NT2/D1 (cell line): Measurements from ENCODE around the gene CRISPLD2.

Experiments used
- SUZ12 ChIP-seq: IDR thresholded peaks from 2 replicates; pipeline ENCODE4 v1.6.1; 2011; ENCODE audit not compliant: insufficient read length, insufficient read depth; ENCODE audit errors: extremely low read depth
- YY1 ChIP-seq: IDR thresholded peaks from 2 replicates; pipeline ENCODE4 v1.6.1; 2011; ENCODE audit not compliant: insufficient read length, insufficient read depth
- ZNF274 ChIP-seq: IDR thresholded peaks from 2 replicates; pipeline ENCODE4 v1.6.1; 2011; ENCODE audit warnings: mild to moderate bottlenecking, low read depth, low read length

DNA sequence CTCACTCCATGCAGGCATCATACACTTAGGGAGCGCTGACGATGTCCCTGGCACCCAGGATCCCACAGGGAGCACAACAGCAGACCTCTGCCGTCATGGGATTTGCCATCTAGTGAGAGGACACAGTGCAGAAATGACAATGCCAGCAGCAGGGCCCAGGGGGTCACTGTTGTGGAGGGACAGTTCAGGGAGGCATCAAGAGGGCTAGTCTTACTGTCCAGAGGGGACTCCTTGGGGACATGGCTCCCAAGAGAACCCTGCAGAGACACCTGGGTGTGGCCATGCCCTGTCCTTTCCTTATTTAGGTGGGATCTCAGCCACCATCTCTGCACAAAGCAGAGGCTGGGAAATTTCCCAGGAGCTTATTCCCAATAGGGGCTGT, 73.7 kb downstream of the CRISPLD2 start:
- TF ChIP-seq YY1 (no peak), ZNF274 (no peak), SUZ12 (no peak)
